T-helper 17 cell (primary cell): Measurements from ENCODE around the gene RBM15B. TPM values are rescaled to one million over a fixed set of nuclear protein-coding genes. Genes with fewer than 3 reads are reported as not detected.
A peak's percentile ranks its signal among the peaks of the same experiment; 100 is the strongest.
"Not testable (repeated sequence)": the region's sequence is repeated elsewhere in the genome, so short reads cannot be mapped to it uniquely, and the experiment has no call there.

Source experiments
- ATAC-seq: fragments of 150-1000 bp; cut with Tn5 transposase; 2 replicates; pipeline ENCODE4 v1.10.0; 2021; ENCODE audit warnings: mild to moderate bottlenecking, moderate library complexity
- DNase-seq, 3 donors: peaks; one replicate each; pipeline versions ENCODE4 v3.0.0 to v3.0.0-alpha.2; 2020 to 2021
- H3K9me3 ChIP-seq: one replicate; pipeline ENCODE4 v1.7.0; 2013; ENCODE audit warnings: low read length, mild to moderate bottlenecking; ENCODE audit not compliant: control insufficient read depth, poor library complexity, severe bottlenecking
- H3K27ac Mint-ChIP-seq: one replicate; pipeline ENCODE4 v1.8.0; 2022; ENCODE audit warnings: mild to moderate bottlenecking, moderate library complexity, mixed read lengths
- H3K27me3 Mint-ChIP-seq: one replicate; pipeline ENCODE4 v1.8.0; 2022; ENCODE audit warnings: mixed read lengths
- H3K36me3 Mint-ChIP-seq: one replicate; pipeline ENCODE4 v1.8.0; 2022; ENCODE audit warnings: low read depth, mixed read lengths
- H3K4me1 Mint-ChIP-seq: one replicate; pipeline ENCODE4 v1.8.0; 2022; ENCODE audit warnings: mild to moderate bottlenecking, mixed read lengths
- H3K4me3 Mint-ChIP-seq: one replicate; pipeline ENCODE4 v1.8.0; 2022; ENCODE audit warnings: mild to moderate bottlenecking, moderate library complexity, mixed read lengths
- total RNA-seq, 4 donors: library from RNA in 2 of 4; stranded (reverse) in 2 of 4; gene quantifications; one replicate each; pipeline ENCODE4 v1.2.3 and lab custom pipeline; 2022 to 2026

RBM15B gene
- total RNA-seq, 2 donors from 2014 or later = 28.2 to 31.1 TPM

- not testable (repeated sequence) for ATAC-seq, H3K4me1 Mint-ChIP-seq, H3K36me3 Mint-ChIP-seq, H3K27ac Mint-ChIP-seq, H3K4me3 Mint-ChIP-seq, H3K9me3 ChIP-seq, DNase-seq
- H3K27me3 Mint-ChIP-seq = peaks cover 18% of the 10 kb centered on the region
Observed at GRCh38 chr3:51368276-51368675, 22.8 kb upstream of the RBM15B start.

- H3K36me3 Mint-ChIP-seq = peaks cover 4% of the 10 kb centered on the region
- no peaks in the 10 kb centered on the region for H3K9me3 ChIP-seq
- H3K27ac Mint-ChIP-seq = no peak overlapping the region
- no peak overlapping the region for H3K4me3 Mint-ChIP-seq
- peak in 1 of 3 donors; percentile 44 for DNase-seq
- no peaks in the 10 kb centered on the region for H3K4me1 Mint-ChIP-seq
- H3K27me3 Mint-ChIP-seq = peaks cover 13% of the 10 kb centered on the region
- ATAC-seq = peak; percentile 60
Observed at GRCh38 chr3:51371943-51372557, 19.0 kb upstream of the RBM15B start.

- no peak for ATAC-seq
- no peaks in the 10 kb centered on the region for H3K9me3 ChIP-seq
- Mint-ChIP-seq H3K4me3 (no peak overlapping the region), H3K36me3 (peaks cover 4% of the 10 kb centered on the region), H3K4me1 (no peaks in the 10 kb centered on the region), H3K27ac (peak overlapping the region; percentile 86), H3K27me3 (peaks cover 8% of the 10 kb centered on the region)
- DNase-seq = no peak
Observed at GRCh38 chr3:51373658-51374421, 17.2 kb upstream of the RBM15B start.

GRCh38 chr3:51374456-51374855 lies 16.6 kb upstream of the RBM15B start:
- Mint-ChIP-seq H3K27me3 (peaks cover 4% of the 10 kb centered on the region), H3K4me1 (peaks cover 5% of the 10 kb centered on the region), H3K27ac (no peak overlapping the region), H3K36me3 (peaks cover under 1% of the 10 kb centered on the region), H3K4me3 (no peak overlapping the region)
- DNase-seq (no peak), ATAC-seq (no peak)
- no peaks in the 10 kb centered on the region for H3K9me3 ChIP-seq

GRCh38 chr3:51375136-51375535 lies 15.9 kb upstream of the RBM15B start:
- no peaks in the 10 kb centered on the region for H3K9me3 ChIP-seq
- ATAC-seq (no peak), DNase-seq (no peak)
- Mint-ChIP-seq H3K36me3 (no peaks in the 10 kb centered on the region), H3K4me3 (no peak overlapping the region), H3K27ac (no peak overlapping the region), H3K4me1 (peaks cover 5% of the 10 kb centered on the region), H3K27me3 (no peaks in the 10 kb centered on the region)

GRCh38 chr3:51375571-51375970 lies 15.5 kb upstream of the RBM15B start:
- no peak overlapping the region for H3K4me3 Mint-ChIP-seq
- ATAC-seq (no peak), DNase-seq (no peak)
- no peaks in the 10 kb centered on the region for H3K36me3 Mint-ChIP-seq
- H3K9me3 ChIP-seq = no peaks in the 10 kb centered on the region
- no peak overlapping the region for H3K27ac Mint-ChIP-seq
- peaks cover 5% of the 10 kb centered on the region for H3K4me1 Mint-ChIP-seq
- H3K27me3 Mint-ChIP-seq = no peaks in the 10 kb centered on the region

GRCh38 chr3:51378065-51378464 lies 13.0 kb upstream of the RBM15B start:
- H3K4me1 Mint-ChIP-seq = peaks cover 6% of the 10 kb centered on the region
- DNase-seq = no peak
- H3K27me3 Mint-ChIP-seq = no peaks in the 10 kb centered on the region
- H3K27ac Mint-ChIP-seq = no peak overlapping the region
- ATAC-seq = no peak
- H3K4me3 Mint-ChIP-seq = no peak overlapping the region
- H3K9me3 ChIP-seq = no peaks in the 10 kb centered on the region
- H3K36me3 Mint-ChIP-seq = no peaks in the 10 kb centered on the region

GRCh38 chr3:51378726-51379125 lies 12.4 kb upstream of the RBM15B start:
- H3K27me3 Mint-ChIP-seq = no peaks in the 10 kb centered on the region
- no peaks in the 10 kb centered on the region for H3K36me3 Mint-ChIP-seq
- no peak overlapping the region for H3K4me3 Mint-ChIP-seq
- peaks cover 11% of the 10 kb centered on the region for H3K4me1 Mint-ChIP-seq
- no peak overlapping the region for H3K27ac Mint-ChIP-seq
- ATAC-seq = no peak
- no peak for DNase-seq
- H3K9me3 ChIP-seq = no peaks in the 10 kb centered on the region

- H3K4me1 Mint-ChIP-seq = peaks cover 16% of the 10 kb centered on the region
- DNase-seq = no peak
- H3K4me3 Mint-ChIP-seq = no peak overlapping the region
- no peaks in the 10 kb centered on the region for H3K36me3 Mint-ChIP-seq
- H3K27ac Mint-ChIP-seq = no peak overlapping the region
- H3K9me3 ChIP-seq = no peaks in the 10 kb centered on the region
- ATAC-seq = no peak
- no peaks in the 10 kb centered on the region for H3K27me3 Mint-ChIP-seq
Observed at GRCh38 chr3:51379301-51379700, 11.8 kb upstream of the RBM15B start.

- ATAC-seq (no peak), DNase-seq (no peak)
- H3K27me3 Mint-ChIP-seq = no peaks in the 10 kb centered on the region
- no peaks in the 10 kb centered on the region for H3K36me3 Mint-ChIP-seq
- H3K4me3 Mint-ChIP-seq = no peak overlapping the region
- H3K9me3 ChIP-seq = no peaks in the 10 kb centered on the region
- peaks cover 21% of the 10 kb centered on the region for H3K4me1 Mint-ChIP-seq
- no peak overlapping the region for H3K27ac Mint-ChIP-seq
Observed at GRCh38 chr3:51379746-51380455, 11.2 kb upstream of the RBM15B start.

GRCh38 chr3:51380601-51381332 lies 10.3 kb upstream of the RBM15B start:
- no peaks in the 10 kb centered on the region for H3K36me3 Mint-ChIP-seq
- ATAC-seq = no peak
- no peak for DNase-seq
- no peak overlapping the region for H3K4me3 Mint-ChIP-seq
- H3K27ac Mint-ChIP-seq = no peak overlapping the region
- H3K27me3 Mint-ChIP-seq = no peaks in the 10 kb centered on the region
- H3K9me3 ChIP-seq = no peaks in the 10 kb centered on the region
- peaks cover 27% of the 10 kb centered on the region for H3K4me1 Mint-ChIP-seq

GRCh38 chr3:51381333-51381705 lies 9.8 kb upstream of the RBM15B start:
- no peak for DNase-seq
- Mint-ChIP-seq H3K27me3 (no peaks in the 10 kb centered on the region), H3K27ac (no peak overlapping the region), H3K4me1 (peaks cover 32% of the 10 kb centered on the region), H3K4me3 (no peak overlapping the region), H3K36me3 (no peaks in the 10 kb centered on the region)
- H3K9me3 ChIP-seq = no peaks in the 10 kb centered on the region
- ATAC-seq = no peak

- no peaks in the 10 kb centered on the region for H3K9me3 ChIP-seq
- peaks cover 35% of the 10 kb centered on the region for H3K4me1 Mint-ChIP-seq
- no peak overlapping the region for H3K4me3 Mint-ChIP-seq
- H3K27ac Mint-ChIP-seq = no peak overlapping the region
- ATAC-seq (no peak), DNase-seq (no peak)
- no peaks in the 10 kb centered on the region for H3K36me3 Mint-ChIP-seq
- no peaks in the 10 kb centered on the region for H3K27me3 Mint-ChIP-seq
Observed at GRCh38 chr3:51382076-51382745, 8.9 kb upstream of the RBM15B start.
